COLO829 (cell line): ENCODE data around the gene CT47A7.
"Not testable (repeated sequence)": the region's sequence is repeated elsewhere in the genome, so short reads cannot be mapped to it uniquely, and the experiment has no call there.

Experiments used
- DNase-seq: peaks from one replicate; pipeline ENCODE4 v3.0.0; 2012; ENCODE audit warnings: low spot score

CT47A7 gene

DNA sequence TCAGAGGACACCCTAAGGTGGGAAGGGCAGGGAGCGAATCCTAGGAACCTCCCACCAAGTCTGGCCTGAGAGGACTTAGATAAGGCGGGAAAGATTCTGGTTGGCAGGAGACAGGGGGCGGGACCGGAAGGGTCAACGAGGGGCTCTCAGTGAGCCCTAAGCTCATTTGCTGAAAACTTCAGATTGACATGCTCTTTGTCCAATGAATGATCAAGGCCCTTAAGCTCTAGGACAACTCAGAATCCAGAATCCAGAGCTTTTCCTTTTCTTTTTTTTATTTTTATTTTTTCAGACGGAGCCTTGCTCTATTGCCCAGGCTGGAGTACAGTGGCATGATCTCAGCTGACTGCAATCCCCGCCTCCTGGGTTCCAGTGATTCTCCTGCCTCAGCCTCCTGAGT lies at the start of gene CT47A7:
TSS of gene CT47A7 (minus strand) at position 101 of the 400 bp plus-strand sequence. CDS start 255 bp downstream, outside the sequence.
- not testable (repeated sequence) for DNase-seq

DNA sequence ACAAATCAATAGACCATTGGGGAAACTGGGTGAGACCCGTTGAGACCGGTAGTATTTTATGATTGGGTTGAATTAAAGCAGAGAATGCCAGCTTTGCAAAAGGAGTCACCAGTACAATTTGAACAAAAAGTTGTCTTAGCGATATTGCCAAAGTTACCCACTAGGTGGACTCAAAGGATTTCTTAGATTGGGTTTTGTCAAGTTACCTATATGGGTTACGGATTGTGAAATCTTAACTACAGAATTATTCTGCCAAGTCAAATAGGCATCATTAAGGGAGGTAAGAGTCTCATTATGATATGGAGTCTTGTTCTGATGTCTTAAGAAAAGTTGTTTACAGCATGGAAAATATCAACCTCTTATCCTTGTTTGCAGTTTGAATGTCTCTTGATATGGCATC lies 44.2 kb upstream of the CT47A7 start:
- DNase-seq = peak; percentile 28

DNA sequence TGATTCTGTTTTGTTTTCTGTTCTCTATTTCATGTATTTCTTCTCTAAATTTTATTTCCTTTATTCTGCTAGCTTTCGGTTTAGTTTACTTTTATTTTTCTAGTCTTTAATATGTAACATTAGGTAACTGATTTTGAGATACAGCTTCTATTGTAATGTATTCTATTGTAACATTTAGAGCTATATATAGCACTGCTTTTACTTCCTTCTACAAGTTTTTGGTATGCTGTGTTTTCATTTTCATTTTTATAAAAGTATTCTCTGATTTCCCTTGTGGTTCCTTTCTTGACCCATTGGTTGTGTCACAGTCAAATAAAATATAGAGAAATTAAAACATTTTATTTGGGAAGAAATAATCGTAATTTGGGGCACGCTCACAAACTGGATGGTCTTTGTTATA lies 43.0 kb upstream of the CT47A7 start:
- DNase-seq = no peak

DNA sequence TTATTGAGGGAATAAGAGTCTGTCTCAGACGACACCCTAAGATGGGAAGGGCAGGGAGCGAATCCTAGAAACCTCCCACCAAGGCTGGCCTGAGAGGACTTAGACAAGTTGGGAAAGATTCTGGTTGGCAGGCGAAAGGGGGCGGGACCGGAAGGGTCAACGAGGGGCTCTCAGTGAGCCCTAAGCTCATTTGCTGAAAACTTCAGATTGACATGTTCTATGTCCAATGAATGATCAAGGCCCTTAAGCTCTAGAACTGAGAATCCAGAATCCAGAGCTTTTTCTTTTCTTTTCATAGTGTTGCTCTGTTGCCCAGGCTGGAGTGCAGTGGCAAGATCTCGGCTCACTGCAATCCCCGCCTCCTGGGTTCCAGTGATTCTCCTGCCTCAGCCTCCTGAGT lies 29.3 kb upstream of the CT47A7 start, which contains the start of gene CT47A1:
TSS of gene CT47A1 (minus strand) at position 101 of the 400 bp plus-strand sequence. CDS start 231 bp downstream, outside the sequence.
- DNase-seq = not testable (repeated sequence)
